Stimulated activated CD4-positive, alpha-beta T cell treated with anti-CD3 and anti-CD28 coated beads, Interleukin-2, amount 100 ng/mL, for 48 hours (primary cell): ENCODE data around the gene BICRA.
"Not testable (repeated sequence)": the region's sequence is repeated elsewhere in the genome, so short reads cannot be mapped to it uniquely, and the experiment has no call there.

Experiments used
- DNase-seq, 2 donors: peaks; one replicate each; pipeline ENCODE4 v3.0.0-alpha.2; 2020

Gene BICRA

DNA sequence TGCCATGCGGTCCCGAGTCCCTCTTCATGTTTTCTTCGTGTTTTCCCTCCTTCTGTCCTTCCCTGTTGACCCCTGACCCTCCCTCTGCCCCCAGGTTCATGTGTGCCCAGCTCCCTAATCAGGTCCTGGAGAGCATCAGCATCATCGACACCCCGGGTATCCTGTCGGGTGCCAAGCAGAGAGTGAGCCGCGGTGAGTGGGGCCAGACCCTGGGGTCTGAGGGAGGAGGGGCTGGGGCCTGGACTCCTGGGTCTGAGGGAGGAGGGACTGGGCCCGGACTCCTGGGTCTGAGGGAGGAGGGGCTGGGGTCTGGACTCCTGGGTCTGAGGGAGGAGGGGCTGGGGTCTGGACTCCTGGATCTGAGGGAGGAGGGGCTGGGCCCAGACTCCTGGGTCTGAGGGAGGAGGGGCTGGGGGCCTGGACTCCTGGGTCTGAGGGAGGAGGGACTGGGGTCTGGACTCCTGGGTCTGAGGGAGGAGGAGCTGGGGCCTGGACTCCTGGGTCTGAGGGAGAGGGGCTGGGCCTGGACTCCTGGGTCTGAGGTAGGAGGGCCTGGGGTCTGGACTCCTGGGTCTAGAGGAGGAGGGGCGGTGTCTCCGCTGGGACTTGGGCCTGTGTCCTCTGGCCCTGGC is 109.6 kb downstream of the BICRA start:
- not testable (repeated sequence) for DNase-seq

DNA sequence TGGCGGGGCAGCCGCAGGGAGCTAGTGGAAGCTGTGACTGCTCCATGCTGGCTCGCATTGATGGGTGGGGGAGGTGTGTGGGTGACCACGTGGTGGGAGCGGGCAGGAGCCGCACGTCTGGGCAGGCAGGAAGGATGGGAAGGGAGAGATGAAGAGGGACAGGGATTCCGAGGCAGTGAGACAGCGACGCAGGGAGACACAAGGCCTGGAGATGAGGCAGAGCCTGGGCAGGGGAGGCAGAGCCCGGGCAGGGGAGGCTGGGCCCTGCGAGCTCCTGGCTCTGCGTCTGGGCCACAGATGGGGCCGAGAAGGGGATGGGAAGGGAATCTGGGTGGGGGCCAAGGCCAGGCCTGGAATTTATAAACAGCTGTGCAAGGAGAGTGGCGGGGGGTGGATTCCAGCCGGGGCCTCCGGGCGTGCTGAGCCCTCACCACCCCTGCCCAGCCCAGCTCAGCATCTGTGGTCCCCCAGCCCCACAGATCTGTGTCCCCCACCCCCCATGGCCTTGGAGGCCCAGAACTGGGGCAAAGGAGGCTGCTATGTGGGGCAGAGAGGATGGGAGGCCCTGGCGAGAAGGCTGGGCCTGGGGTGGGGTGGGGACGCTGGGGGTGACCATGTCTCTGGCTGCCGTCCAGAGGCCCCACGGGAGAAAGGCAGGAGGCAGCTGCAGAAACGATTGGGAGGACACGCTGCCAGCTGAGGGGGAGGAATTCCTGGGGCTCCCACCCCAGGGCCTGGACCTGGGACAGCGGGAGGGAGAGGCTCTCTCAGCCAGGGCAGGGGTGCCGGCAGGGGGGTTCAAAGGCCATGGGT is 110.3 kb downstream of the BICRA start:
- DNase-seq = no peak

DNA sequence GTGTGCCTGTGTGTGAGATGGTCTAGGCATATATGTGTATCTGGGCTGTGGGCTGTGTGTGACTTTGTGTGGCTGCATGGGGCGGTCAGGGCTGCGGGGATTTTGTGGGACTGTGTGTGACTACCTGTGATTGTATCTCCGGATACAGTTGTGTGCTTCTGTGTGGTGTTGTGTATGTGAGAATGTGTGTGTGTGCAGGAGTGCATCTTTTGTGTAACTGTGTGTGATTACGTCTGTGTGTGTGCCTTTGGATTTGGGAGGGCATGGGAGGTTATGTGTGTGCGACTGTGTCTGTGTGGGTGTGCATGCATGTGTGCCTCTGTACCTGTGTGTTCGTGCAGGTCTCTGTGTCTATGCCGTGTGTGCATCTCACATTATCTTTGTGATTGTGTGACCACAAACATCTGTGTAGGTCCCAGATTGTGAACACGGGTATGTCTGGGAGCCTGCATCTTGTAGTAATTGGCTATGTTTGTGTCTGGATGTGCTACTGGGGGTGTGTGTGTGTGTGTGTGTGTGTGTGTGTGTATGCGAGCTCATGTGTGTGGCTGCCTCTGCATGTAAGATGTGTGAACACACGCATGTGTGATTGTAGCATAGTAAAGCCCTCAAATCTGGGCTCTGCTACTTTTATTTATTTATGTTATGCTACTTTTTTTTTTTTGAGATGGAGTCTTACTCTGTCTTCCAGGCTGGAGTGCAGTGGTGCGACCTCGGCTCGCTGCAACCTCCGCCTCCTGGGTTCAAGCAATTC is 111.9 kb downstream of the BICRA start:
- no peak for DNase-seq

DNA sequence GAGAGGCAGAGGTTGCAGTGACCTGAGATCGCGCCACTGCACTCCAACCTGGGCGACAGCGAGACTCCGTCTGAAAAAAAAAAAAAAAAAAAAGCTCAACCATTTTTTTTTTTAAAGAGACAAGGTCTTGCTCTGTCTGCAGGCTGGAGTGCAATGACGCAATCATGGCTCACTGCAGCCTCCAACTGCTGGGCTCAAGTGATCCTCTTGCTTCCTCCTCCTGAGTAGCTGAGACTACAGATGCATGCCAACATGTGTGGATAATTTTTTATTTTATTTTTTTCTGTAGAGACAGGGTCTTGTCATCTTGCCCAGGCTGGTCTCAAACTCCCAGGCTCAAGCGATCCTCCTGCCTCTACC is 114.6 kb downstream of the BICRA start:
- no peak for DNase-seq

DNA sequence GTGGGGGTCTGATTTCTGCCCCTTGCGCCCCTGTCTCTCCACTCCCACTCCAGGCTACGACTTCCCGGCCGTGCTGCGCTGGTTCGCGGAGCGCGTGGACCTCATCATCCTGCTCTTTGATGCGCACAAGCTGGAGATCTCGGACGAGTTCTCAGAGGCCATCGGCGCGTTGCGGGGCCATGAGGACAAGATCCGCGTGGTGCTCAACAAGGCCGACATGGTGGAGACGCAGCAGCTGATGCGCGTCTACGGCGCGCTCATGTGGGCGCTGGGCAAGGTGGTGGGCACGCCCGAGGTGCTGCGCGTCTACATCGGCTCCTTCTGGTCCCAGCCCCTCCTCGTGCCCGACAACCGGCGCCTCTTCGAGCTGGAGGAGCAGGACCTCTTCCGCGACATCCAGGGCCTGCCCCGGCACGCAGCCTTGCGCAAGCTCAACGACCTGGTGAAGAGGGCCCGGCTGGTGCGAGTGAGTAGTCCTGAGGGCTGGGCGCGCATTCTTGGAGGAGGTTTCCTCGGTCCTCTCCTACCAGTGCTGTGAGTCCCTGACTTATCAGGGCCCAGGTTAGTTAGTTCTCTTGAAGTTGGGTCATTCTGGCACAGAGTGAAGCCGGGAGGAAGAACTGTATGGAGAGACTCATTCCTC is 116.9 kb downstream of the BICRA start:
- no peak for DNase-seq

DNA sequence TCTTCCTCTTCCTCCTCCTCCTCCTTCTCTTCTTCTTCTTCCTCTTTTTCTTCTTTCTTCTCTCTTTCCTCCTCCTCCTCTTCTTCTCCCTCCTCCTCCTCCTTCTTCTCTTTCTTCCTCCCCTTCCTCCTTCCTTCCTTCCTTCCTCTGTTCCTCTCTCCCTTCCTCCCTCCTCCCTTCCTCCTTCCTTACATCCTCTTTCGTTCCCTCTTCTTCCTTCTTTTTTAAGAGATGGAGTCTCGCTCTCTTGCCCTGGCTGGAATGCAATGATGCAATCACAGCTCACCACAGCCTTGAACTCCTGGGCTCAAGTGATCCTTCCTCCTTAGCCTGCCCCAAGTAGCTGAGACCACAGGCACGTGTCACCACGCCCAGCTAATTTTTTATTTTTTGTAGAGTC is 117.5 kb downstream of the BICRA start:
- no peak for DNase-seq

DNA sequence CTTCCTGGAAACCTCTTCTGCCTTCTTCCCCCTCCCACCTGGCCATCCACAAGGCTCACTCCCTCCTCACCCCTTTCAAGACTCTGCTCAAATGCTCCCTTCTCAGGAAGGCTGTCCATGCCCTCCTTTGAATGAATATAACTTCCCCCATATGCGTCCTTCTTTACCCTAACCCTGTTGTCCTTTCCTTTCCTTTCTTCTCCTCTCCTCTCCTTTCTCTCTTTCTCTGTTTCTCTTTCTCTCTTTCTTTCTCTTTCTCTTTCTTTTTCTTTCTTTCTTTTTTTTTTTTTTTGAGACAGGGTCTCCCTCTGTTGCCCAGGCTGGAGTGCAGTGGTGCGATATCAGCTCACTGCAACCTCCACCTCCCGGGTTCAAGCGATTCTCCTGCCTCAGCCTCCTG is 119.4 kb downstream of the BICRA start:
- not testable (repeated sequence) for DNase-seq

DNA sequence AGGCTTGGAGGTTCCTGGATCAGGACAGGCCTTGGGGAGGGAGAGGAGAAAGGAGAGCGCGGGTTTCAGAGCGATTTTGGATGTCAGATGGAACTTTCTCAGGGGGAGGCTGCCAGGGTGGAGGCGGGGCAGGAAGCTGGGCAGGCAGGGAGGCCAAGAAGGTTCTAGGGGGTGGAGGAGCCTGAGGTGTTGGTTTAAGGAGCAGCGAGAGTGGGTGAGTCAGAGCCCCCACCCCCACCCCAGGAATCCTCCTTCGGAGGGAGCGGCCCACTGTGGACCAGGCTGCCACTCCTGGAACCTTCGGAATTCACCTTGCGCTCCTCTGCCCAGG is 120.5 kb downstream of the BICRA start:
- DNase-seq = no peak

DNA sequence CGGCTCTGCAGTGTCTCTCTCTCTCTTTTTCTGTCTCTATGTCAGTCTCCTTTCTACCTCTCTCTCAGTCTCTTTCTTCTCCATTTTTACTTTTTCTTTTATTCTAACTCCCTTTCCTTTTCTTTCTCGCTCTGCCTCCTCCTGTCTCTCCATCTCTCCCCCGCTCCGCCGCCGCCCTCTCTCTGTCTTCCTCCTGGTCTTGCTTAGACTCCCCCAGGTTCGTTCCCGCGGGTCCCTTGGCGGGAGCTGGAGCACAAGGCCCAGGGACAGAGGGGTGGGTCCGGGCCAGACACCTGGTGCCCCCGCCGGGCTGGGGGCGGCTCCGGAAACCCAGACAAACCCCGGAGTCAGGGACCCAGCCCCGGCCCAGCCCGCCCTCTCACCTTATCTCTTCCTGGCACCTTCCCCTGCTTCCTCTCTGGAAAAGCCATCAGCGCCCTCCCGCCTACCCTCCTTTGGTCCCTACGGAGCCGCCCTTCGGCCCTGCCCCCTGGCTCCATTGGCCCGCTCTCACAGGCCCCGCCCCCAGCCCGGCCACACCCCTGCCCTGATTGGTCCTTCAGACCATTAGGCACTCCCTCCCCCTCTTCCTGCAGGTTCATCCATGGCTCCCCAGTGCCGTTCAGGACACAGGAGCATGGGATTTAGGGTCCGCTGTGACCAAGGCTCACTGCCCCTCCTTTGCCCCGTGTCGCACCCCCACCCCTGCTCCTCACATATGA is 121.0 kb downstream of the BICRA start:
- peak; percentile 52 to 62 for DNase-seq

DNA sequence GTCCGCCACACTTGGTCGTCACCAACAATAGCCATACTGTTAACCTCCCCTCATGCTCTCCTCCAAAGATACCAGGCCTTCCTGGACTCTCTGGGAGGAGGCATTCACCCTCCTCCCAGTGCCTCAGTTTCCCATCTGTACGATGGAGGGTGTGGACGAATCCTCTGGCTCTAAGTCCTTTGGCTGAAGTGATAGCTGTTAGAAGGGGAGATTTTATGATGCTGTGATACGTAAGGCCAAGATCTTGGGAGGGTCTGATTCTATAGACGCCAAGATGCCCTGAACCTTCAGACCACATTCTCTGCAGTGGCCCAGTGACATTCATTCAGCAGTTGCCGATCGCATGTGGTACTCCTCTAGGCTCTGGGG is 121.6 kb downstream of the BICRA start:
- DNase-seq = no peak

DNA sequence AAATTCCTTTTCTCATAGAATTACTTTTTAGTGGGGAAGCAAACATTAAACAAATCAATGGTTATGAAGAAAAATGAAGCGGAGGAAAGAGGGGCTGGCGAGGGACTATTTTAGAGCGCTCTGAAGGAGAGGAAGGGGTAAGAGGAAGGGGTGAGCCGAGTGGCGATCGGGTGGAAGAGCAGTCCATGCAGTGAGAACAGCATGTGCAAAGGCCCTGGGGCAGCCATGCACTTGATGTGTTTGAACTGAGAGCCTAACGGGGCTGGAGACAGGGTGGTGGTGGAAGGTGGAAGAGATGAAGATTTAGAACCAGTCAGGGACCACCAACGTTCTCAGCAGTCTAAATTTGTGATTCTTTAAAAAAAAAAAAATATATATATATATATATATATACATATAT is 122.0 kb downstream of the BICRA start:
- DNase-seq = no peak

DNA sequence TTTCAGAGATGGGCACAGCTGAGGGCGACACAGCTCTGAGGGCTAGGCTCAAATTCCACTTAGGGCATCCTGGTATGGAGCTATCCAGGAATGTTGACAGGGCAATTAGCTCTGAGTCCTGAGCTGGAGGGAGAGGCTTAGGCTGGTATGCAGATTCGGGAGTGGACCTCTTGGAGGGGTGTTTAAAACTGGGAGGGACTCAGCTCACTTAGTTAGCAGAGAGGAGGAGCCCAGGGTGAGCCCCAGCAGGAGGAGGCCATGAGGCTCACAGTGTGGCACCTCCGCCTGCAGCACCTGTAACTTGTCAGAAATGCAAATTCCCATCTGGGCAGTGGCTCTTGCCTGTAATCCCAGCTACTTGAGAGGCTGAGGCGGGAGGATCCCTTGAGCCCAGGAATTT is 126.2 kb downstream of the BICRA start:
- no peak for DNase-seq

DNA sequence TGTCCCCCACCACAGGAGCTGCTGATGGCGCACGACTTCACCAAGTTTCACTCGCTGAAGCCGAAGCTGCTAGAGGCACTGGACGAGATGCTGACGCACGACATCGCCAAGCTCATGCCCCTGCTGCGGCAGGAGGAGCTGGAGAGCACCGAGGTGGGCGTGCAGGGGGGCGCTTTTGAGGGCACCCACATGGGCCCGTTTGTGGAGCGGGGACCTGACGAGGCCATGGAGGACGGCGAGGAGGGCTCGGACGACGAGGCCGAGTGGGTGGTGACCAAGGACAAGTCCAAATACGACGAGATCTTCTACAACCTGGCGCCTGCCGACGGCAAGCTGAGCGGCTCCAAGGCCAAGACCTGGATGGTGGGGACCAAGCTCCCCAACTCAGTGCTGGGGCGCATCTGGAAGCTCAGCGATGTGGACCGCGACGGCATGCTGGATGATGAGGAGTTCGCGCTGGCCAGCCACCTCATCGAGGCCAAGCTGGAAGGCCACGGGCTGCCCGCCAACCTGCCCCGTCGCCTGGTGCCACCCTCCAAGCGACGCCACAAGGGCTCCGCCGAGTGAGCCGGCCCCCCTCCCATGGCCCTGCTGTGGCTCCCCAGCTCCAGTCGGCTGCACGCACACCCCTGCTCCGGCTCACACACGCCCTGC is 132.1 kb downstream of the BICRA start:
- DNase-seq = no peak

DNA sequence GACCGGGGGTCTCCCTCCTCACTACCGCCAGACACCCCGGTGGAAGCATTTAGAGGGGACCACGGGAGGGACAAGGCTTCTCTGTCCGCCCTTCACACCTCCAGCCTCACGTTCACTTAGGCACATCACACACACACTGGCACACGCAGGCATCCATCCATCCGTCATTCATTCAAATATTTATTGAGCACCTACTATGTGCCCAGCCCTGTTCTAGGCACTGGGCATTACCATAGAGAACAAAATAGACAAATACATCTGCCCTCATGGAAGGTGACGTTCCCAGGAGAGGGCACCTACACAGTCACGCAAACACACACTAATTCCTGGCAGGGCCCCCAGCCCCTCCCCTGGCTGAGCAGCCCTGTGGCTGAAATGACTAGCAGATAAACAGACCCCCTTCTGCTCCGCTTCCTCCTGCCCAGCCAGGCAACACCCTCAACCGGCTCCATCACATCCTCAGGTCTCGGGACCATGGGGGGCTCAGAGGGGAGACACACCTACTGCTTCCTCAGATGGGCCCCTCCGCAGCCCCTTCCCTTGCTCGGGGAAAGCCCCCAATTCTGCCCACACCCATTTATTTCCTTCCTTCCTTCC is 132.7 kb downstream of the BICRA start:
- DNase-seq = no peak

DNA sequence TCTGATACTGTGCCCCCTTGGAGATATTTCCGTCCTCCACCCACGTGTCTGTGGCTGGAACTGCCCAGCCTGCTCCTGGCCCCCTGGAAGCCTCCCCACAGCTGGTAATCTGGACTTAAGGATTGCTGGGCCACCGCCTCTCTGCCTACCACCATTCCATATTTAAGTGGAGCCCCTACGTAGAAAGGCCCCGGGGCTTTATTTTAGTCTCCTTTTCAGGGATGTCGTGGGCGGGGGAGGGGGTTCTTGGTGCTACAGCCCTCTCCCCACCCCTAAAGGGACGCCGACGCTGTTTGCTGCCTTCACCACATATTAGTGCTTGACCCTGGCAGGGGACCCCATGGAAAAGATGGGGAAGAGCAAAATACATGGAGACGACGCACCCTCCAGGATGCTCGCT is 133.7 kb downstream of the BICRA start:
- DNase-seq = no peak

DNA sequence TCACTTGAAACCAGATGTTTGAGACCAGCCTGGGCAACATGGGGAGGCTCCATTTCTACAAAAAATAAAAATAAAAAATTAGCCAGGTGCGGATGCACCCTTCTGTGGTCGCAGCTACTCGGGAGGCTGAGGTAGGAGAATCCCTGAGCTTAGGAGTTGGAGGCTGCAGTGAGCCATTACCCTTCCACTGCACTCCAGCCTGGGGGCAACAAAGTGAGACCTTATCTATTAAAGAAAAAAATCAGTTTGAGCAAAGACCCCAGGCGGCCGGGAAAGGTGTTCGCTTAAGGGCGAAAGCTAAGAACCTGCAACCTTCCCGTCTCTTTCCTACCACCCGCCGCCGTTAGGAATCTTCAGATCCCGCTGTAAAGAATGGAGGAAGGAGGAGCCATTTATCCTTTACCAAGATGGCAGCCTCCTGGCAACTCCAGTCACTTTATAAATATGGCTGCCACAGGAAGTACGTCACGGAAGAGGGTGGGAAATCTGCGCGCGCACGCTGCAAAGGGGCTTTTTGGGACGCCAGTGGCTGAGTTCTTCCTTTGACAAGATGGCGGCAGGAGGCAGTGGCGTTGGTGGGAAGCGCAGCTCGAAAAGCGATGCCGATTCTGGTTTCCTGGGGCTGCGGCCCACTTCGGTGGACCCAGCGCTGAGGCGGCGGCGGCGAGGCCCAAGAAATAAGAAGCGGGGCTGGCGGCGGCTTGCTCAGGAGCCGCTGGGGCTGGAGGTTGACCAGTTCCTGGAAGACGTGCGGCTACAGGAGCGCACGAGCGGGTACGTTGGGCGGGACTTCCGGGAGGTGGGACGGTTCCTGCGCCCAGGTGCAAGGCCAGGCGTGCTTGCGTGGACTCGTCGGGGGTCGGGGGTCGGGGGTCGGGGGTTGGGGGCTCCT is 136.3 kb downstream of the BICRA start, which contains the start of gene NOP53:
Gene NOP53, plus strand, starts transcription at position 537 of the 892 bp plus-strand sequence. Its CDS starts 14 bp downstream, at position 551.
- peak; percentile 94 to 96 for DNase-seq

DNA sequence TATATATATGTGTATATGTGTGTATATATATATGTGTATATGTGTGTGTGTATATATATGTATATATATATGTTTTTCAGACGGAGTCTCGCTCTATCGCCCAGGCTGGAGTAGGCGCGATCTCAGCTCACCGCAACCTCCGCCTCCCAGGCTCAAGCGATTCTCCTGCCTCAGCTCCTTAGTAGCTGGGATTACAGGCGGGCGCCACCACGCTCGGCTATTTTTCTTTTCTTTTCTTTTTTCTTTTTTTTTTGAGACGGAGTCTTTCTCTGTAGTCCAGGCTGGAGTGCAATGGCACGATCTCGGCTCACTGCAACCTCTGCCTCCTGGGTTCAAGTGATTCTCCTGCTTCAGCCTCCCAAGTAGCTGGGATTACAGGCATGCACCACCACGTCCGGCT is 137.2 kb downstream of the BICRA start:
- DNase-seq = not testable (repeated sequence)

DNA sequence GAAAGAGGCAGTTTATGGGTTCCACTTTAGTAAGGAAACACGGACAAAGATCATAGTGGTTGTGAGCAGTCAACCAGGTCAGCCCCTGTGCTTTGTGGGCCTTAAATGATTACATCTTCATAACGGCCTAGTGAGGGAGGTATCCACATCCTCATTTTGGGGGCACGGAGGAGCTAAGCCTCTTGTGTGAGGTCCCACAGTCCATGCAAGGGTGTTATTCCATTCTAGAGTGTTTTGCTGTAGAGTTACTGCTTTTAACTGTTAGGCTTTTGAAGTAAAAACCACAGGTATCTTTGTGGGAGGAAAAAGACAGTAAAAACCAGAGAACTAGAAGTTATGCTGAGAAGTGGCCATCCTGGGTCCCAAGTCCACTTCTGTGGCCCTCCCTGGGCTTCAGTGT is 140.4 kb downstream of the BICRA start:
- no peak for DNase-seq

DNA sequence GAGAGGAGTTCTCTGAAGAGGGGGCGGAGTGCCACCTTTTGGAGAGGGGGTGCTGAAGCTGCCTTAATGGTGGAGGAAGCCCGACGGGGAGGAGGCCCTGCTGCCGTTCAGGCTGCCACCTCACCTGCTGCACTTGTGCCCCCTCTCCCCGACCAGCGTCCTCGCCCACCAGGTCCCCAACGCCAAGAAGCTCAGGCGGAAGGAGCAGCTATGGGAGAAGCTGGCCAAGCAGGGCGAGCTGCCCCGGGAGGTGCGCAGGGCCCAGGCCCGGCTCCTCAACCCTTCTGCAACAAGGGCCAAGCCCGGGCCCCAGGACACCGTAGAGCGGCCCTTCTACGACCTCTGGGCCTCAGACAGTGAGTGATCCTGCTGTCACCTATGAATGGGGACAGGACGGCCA is 141.8 kb downstream of the BICRA start:
- DNase-seq = no peak

DNA sequence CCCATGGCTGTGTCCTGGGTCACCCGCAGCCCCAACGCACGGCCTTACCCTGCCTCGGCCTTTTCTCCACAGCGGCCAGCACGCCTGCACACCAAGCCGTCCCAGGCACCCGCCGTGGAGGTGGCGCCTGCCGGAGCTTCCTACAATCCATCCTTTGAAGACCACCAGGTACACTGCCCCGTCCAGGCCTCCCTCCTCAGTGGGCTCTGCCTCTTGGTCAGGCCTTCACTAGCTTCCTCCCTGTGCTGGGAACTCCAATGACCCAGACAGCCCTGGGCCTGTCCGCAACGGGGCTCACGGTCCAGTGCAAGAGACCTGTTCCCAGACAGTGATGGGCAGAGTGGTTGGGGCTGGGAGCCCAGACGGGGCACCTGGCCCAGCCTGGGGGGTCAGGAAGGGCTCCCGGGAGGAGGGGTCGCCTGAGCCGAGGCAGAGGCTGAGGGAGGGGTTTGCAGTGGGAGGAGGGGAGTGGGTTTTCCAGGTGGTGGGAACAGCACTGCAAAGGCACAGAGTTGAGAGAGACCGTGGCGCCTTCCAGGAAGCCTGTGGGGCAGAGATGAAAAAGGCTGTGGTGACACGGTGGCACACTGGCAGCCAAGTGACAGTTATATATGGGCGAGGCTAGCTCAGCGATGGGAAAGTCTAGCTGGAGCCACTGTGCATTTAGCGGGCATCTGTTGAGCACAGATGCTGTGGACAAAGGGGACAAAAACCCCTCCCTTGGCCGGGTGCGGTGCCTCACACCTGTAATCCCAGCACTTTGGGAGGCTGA is 143.7 kb downstream of the BICRA start:
- no peak for DNase-seq
